Measurements from ENCODE around the gene FRMD4A.
"Not testable (repeated sequence)": the region's sequence is repeated elsewhere in the genome, so short reads cannot be mapped to it uniquely, and the experiment has no call there.

FRMD4A gene

DNA sequence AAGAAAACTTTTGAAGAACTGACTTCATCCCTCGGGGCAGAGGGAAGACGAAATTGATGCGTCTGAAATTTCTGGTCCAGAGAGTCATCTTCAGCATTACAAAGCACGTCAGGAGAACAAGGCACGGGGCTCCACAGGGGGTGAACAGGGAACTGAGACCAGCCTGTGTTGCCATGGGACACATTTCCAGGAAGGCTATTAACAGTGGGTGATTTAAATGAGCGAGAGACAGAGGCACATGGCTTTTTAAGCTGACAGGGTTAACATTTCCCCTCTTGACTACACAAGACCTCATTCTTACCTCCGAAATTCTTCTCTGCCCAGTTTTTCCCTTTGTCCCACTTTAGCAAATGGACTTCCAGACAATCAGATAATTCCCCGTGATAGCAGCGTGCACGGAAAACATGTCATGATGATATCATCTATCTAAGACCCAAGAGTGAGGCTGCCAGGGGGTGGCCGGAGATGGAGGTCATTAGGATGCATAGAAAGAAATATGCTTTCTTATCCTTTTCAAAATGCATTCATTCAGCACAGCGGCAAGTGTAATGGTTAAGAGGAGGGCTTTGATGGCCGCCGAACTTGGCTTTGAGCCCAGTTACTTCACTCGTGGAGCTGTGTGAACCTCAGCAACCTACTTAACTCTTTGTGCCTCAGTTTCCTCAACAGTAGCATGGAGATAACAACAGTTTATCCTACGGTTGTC, 496.0 kb downstream of the FRMD4A start:
- DNase-seq (ENCODE audit: insufficient read length, low spot score) (no peak), FAIRE-seq (no peak)
- no peak for TF ChIP-seq POU2F2 (IDR thresholded peaks at IDR 0.05; ENCODE audit: low read depth, low read length)
- TF ChIP-seq PAX5 (IDR thresholded peaks at IDR 0.05; ENCODE audit: insufficient read depth, low read length, severe bottlenecking) = no peak
- no peak for TF ChIP-seq POLR2A (IDR thresholded peaks at IDR 0.05; ENCODE audit: low read depth, low read length)
- no peak for TF ChIP-seq SPI1 (IDR thresholded peaks at IDR 0.05; ENCODE audit: low read depth, low read length)
- no peak for TF ChIP-seq TAF1 (IDR thresholded peaks at IDR 0.05; ENCODE audit: low read depth, low read length)
- no peak for TF ChIP-seq POLR2AphosphoS5 (IDR thresholded peaks at IDR 0.05; ENCODE audit: low read depth, low read length)

DNA sequence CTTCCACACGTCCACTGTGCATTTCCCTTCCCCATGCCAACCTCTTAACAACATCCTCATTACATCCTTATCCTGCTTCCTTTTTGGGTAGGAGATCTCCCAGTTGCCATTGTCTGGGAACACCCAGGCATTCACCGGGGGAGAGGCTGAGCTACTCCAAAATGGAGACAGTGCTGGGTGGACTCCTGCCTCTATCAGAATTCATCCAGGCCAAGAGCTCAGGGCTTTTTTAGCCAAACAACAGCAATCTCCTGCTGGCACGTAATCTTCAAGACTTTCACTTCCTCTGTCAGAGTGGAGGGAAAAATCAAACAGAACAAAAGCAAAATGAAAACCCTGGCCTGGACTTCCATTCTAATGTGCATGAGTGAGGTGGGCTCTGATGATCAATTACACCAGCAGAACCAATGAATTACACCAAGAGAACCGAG, 499.0 kb downstream of the FRMD4A start:
- DNase-seq (ENCODE audit: insufficient read length, low spot score) (peak; percentile 43), FAIRE-seq (peak; percentile 79)
- TF ChIP-seq POLR2A (IDR thresholded peaks at IDR 0.05; ENCODE audit: low read depth, low read length) (no peak), SPI1 (IDR thresholded peaks at IDR 0.05; ENCODE audit: low read depth, low read length) (peak; percentile 99), PAX5 (IDR thresholded peaks at IDR 0.05; ENCODE audit: insufficient read depth, low read length, severe bottlenecking) (no peak)

DNA sequence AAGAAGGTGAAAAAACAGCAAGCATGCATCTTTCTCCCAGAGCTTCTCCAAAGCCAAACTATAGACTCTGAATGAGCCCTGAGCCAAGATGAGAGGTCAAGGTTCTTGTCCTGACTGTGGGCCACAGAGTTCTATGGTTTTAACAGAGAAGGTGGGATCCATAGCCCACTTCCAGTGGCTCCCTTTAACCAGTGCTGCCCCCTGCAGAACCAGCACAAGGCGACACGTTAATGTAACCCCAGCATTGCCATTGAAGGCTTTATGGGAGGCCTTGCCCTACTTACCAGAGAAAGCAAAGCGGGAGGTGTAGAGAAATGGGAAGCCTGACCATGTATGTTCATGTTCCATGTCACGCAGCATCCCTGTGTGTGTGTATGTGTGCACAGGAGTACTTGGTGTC, 500.3 kb downstream of the FRMD4A start:
- DNase-seq (ENCODE audit: insufficient read length, low spot score) = no peak
- no peak for TF ChIP-seq SPI1 (IDR thresholded peaks at IDR 0.05; ENCODE audit: low read depth, low read length)
- TF ChIP-seq POLR2AphosphoS5 (IDR thresholded peaks at IDR 0.05; ENCODE audit: low read depth, low read length) = no peak
- TF ChIP-seq TAF1 (IDR thresholded peaks at IDR 0.05; ENCODE audit: low read depth, low read length) = no peak
- no peak for TF ChIP-seq PAX5 (IDR thresholded peaks at IDR 0.05; ENCODE audit: insufficient read depth, low read length, severe bottlenecking)
- no peak for TF ChIP-seq POLR2A (IDR thresholded peaks at IDR 0.05; ENCODE audit: low read depth, low read length)
- no peak for TF ChIP-seq POU2F2 (IDR thresholded peaks at IDR 0.05; ENCODE audit: low read depth, low read length)
- no peak for FAIRE-seq

DNA sequence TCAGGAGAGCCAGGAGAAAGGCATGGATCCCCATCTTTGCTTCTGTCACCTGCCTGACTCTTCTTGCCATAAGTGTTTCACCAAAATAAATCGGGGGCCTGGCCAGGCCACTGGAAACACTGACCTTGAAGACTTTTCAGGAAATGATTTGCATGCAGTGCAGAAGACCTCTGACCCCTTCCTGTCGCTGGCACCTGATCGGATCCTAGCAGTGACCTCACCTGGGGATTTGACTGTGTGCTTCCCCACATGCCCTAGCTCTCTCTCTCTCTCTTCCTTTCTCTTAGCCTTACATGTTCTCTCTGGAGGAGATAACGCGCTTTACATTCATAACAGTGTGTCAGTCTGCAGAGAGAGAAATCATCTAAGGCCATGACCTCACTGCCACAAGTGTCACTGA, 500.9 kb downstream of the FRMD4A start:
- TF ChIP-seq SPI1 (IDR thresholded peaks at IDR 0.05; ENCODE audit: low read depth, low read length) = no peak
- no peak for TF ChIP-seq TAF1 (IDR thresholded peaks at IDR 0.05; ENCODE audit: low read depth, low read length)
- no peak for TF ChIP-seq POLR2A (IDR thresholded peaks at IDR 0.05; ENCODE audit: low read depth, low read length)
- no peak for TF ChIP-seq PAX5 (IDR thresholded peaks at IDR 0.05; ENCODE audit: insufficient read depth, low read length, severe bottlenecking)
- FAIRE-seq (no peak), DNase-seq (ENCODE audit: insufficient read length, low spot score) (no peak)

DNA sequence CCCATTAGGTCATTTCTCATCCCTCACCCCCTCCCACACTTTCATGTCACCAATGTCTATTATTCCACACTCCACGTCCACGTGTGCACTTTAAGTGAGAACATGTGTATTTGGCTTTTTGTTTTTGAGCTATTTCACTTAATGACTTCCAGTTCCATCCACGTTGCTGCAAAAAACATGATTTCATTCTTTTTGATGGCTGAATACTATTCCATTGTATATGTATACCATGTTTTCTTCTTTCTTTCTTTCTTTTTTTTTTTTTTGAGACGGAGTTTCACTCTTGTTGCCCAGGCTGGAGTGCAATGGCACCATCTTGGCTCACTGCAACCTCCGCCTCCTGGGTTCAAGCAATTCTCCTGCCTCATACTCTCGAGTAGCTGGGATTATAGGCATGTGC, 502.4 kb downstream of the FRMD4A start:
- not testable (repeated sequence) for DNase-seq (ENCODE audit: insufficient read length, low spot score); FAIRE-seq

DNA sequence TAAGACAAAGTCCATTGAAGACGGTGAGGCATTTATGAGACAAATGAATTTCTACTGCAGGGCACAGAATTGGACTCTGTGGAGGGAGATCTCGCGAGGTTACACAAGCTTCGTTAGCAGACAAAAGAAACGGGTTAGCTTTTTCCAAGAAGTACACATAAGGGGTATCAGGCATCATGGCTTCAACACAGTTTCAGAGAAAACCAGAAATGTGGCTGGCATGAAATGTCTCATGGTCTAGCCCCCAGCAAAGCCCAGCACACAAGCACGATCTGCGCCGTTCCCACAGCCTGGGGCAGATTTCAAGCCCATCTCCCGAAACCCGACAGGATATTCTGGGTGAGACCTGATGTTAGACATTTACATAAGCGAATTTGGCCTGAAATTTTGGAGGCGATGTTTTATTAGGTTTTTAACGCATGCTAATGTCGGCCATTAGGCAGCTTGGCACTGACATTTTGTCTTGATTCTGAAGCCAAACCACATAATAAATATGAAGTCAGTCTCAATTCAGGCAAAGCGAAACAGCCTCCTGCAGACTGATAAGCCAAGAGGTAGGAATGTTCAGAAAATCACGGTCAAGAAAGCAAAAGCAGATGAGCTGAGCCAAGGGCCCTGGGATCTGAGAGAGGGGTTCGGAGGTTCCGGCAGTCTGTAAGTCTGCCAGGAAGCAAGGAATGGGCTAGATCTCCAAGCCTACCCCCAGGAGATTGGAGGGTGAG, 503.5 kb downstream of the FRMD4A start:
- no peak for FAIRE-seq
- no peak for TF ChIP-seq SPI1 (IDR thresholded peaks at IDR 0.05; ENCODE audit: low read depth, low read length)
- DNase-seq (ENCODE audit: insufficient read length, low spot score) = no peak

DNA sequence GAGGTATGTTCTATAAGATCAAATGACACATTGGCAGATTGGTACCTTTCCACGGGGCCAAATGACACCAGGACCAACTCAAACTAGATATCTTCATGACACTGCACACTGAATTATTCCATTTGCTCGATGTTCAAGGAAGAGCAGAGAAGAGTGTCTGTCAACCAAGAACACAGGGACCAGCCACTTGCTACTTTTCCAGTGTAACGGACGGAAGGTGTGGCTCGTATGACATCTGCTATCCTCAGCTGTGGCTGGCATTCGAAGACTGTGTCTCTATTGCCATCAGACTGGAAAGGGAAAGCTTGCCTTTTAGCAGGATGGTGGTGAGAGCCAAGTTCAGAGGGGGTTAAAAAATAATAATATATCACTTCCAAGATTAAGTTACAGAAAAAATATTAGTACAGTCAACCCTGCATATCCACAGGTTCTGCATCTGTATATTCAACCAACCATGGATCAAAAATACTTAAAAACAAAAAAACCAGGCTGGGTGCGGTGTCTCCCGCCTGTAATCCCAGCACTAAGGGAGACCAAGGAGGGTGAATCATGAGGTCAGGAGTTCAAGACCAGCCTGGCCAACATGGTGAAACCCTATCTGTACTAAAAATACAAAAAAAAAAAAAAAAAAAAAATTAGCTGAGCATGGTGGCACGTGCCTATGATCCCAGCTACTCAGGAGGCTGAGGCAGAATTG, 506.9 kb downstream of the FRMD4A start:
- no peak for TF ChIP-seq POLR2A (IDR thresholded peaks at IDR 0.05; ENCODE audit: low read depth, low read length)
- no peak for TF ChIP-seq SPI1 (IDR thresholded peaks at IDR 0.05; ENCODE audit: low read depth, low read length)
- TF ChIP-seq PAX5 (IDR thresholded peaks at IDR 0.05; ENCODE audit: insufficient read depth, low read length, severe bottlenecking) = no peak
- TF ChIP-seq POLR2AphosphoS5 (IDR thresholded peaks at IDR 0.05; ENCODE audit: low read depth, low read length) = no peak
- TF ChIP-seq TAF1 (IDR thresholded peaks at IDR 0.05; ENCODE audit: low read depth, low read length) = no peak
- no peak for TF ChIP-seq POU2F2 (IDR thresholded peaks at IDR 0.05; ENCODE audit: low read depth, low read length)
- DNase-seq (ENCODE audit: insufficient read length, low spot score) (no peak), FAIRE-seq (no peak)

DNA sequence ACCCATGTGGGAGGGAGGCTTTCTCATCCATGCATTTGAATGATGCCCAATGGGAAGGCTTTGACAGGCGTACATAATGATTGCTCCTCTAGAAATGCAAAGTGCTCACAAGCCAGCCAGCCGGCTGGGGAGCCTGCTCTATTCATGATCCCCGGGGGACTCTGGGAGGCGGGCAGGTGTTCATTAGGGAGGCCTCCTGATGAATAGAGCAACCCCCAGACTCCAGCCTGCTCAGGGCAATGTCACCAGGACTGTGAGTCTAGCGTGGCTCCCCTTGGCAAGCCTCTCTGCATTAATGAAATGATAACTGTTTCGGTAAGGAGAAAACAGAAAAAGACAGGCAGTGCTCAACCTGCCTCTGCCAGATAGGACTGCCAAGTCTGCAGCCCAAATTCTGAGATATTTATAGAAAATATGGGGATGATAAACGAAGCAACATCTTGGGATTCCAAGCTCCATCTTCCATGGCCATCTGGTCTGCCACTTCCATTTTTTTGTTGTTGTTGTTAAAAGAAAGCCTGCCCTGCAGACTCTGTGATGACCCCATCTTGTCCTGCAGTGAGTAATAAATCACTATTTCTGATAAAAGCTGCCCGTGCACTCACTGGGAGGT, 507.5 kb downstream of the FRMD4A start:
- no peak for DNase-seq (ENCODE audit: insufficient read length, low spot score)
- FAIRE-seq = no peak
- TF ChIP-seq POU2F2 (IDR thresholded peaks at IDR 0.05; ENCODE audit: low read depth, low read length) (no peak), POLR2AphosphoS5 (IDR thresholded peaks at IDR 0.05; ENCODE audit: low read depth, low read length) (no peak), PAX5 (IDR thresholded peaks at IDR 0.05; ENCODE audit: insufficient read depth, low read length, severe bottlenecking) (no peak), SPI1 (IDR thresholded peaks at IDR 0.05; ENCODE audit: low read depth, low read length) (no peak)

DNA sequence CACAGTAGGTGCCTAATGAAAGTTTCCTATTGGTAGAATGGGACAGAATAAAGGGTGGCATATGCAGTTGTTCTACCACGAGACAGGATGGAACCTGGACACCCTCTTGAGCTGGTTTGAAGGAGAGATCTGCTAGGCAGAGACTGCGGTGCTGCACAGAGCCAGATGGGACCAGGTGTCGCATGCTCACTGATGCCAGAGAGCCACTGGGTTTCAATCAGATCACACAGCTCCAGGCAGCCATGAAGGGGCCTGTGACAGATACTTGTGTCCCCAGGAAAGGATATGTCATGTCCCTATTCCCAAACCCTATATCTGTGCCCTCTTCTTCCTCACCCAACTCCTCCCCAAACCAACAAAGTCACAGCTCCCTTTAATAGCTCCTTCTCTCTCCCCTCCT, 508.2 kb downstream of the FRMD4A start:
- no peak for TF ChIP-seq PAX5 (IDR thresholded peaks at IDR 0.05; ENCODE audit: insufficient read depth, low read length, severe bottlenecking)
- no peak for TF ChIP-seq POU2F2 (IDR thresholded peaks at IDR 0.05; ENCODE audit: low read depth, low read length)
- FAIRE-seq = no peak
- no peak for DNase-seq (ENCODE audit: insufficient read length, low spot score)

DNA sequence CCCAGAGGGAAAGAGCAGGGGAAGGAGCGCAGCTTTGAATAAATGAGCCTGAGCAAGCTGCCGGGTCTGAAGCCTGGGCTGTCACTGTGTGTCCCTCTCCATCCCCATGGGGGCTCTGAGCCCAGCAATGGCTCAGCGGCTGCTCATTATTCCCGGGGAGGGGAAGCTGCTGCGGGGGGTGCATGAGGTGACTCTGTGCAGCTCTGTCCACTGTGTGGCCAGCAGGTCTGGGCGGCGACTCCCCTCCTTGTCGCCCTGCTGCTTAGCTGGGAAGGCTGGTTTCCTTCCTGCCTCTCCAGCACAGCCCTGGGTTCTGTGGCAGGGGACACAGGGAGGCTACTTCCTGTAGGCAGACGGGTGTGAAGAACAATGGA, 509.8 kb downstream of the FRMD4A start:
- no peak for FAIRE-seq
- no peak for TF ChIP-seq POU2F2 (IDR thresholded peaks at IDR 0.05; ENCODE audit: low read depth, low read length)
- no peak for TF ChIP-seq SPI1 (IDR thresholded peaks at IDR 0.05; ENCODE audit: low read depth, low read length)
- TF ChIP-seq POLR2A (IDR thresholded peaks at IDR 0.05; ENCODE audit: low read depth, low read length) = no peak
- TF ChIP-seq PAX5 (IDR thresholded peaks at IDR 0.05; ENCODE audit: insufficient read depth, low read length, severe bottlenecking) = no peak
- TF ChIP-seq POLR2AphosphoS5 (IDR thresholded peaks at IDR 0.05; ENCODE audit: low read depth, low read length) = no peak
- no peak for TF ChIP-seq TAF1 (IDR thresholded peaks at IDR 0.05; ENCODE audit: low read depth, low read length)
- DNase-seq (ENCODE audit: insufficient read length, low spot score) = no peak
